GM19372 (cell line): ENCODE results near the gene ZNF444.
"Not testable (repeated sequence)": the region's sequence is repeated elsewhere in the genome, so short reads cannot be mapped to it uniquely, and the experiment has no call there.

Source experiments
- ATAC-seq: cut with Tn5 transposase; IDR thresholded peaks from one replicate; pipeline ENCODE4 v1.9.1; 2021; ENCODE audit warnings: mild to moderate bottlenecking, low read depth, moderate library complexity; ENCODE audit not compliant: unreplicated experiment

The ZNF444 gene

DNA sequence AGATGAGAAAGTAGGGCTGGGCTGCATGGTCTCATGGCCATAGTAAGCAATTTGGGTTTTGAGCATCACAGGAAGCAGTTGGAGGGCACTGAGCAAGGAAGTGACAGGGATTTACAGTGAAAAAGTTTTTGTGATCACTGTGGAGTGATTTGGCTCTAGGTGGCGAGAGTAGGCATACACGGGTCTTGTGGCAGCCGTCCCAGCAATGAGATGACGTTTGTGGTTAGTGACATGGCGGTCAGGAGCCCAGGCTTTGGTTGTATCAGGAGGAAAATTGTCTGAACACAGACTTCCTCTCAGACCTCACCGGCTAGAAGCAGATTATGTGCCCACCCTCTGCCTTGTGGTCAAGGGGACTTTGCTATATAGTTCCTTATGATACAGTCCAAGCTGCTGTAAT is 3.3 kb downstream of the ZNF444 start:
- ATAC-seq = no peak

DNA sequence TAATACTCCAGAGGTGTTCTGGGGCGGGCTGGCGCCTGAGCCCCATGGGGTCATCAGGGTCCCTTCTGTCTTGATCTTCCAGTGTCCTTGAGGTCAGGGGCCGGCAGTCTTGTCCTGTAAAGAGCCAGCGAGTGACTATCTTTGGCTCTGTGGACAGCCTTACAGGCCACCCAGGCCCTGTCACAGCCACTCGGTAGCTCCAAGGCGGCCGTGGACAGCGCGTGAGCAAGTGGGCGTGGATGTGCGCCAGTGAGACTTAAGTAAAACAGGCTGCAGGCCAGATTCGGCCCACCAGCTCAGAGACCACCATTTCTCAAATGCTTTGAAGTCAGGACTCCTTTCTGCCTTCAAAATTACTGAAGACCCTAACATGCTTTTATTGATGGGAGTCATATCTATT is 3.7 kb downstream of the ZNF444 start:
- no peak for ATAC-seq

DNA sequence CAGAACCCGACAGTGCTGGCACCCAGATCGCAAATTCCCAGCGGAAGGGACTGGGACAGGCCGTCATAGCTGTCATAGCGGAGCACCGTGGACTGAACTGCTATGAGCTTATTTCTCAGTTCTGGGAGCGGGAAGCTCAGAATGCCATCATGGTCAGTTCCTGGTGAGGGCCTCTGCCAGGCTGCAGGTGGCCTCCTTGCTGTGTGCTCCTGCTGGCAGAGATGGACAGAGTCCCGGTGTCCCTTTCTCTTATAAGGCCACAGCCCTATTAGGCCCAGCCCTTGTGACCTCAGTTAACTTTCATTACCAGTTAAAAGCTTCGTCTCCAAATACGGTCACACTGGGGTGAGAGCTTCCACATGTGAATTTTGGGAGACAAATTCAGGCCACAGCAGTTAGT is 4.6 kb downstream of the ZNF444 start:
- no peak for ATAC-seq

DNA sequence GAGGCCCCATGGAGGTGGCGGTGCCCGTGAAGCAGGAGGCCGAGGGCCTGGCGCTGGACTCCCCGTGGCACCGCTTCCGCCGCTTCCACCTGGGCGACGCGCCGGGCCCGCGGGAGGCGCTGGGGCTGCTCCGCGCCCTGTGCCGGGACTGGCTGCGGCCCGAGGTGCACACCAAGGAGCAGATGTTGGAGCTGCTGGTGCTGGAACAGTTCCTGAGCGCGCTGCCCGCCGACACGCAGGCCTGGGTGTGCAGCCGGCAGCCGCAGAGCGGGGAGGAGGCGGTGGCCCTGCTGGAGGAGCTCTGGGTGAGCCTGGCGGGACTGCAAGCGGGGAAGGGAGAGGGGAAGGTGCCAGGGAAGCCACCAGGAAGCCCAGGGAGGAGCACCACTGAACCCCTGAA is 5.8 kb downstream of the ZNF444 start:
- ATAC-seq = no peak

DNA sequence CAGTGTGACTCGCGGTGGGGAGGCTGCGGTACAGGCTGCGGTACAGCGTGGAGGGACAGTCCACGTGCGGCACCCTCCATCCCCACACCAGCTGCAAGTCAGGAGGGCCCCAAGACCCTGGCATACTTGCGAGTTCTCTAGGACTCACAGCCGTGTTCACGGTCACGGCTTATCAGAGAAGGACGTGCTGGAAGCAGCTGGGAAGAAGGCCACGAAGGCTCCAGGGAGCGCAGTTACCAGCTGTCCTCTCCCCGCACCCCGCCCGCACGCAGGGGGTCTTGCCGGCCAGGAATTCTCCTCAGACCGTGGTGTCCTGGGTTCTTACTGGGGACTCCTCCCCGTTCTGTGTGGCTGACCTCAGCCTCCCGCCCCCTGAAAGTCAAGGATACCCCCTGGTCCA is 6.2 kb downstream of the ZNF444 start:
- ATAC-seq = no peak

DNA sequence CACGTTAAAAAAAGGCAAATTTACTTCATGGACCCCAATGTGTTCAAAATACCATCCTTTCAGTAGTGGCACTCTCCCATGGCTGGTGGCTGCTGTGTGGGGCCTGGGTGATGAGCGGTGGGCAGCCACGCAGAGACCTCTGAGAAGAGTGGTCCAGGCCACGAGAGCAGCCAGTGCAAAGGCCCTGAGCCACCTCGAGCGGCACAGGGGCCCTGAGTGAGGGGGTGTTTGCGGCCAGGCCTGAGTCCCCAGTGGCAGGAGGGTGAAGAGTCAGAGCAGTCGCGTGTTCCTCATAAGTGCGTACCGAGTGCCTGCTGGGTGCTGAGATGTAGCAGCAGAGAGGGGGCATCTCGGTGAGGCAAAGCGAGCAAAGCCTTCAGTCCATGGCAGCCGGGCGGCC is 7.0 kb downstream of the ZNF444 start:
- no peak for ATAC-seq

DNA sequence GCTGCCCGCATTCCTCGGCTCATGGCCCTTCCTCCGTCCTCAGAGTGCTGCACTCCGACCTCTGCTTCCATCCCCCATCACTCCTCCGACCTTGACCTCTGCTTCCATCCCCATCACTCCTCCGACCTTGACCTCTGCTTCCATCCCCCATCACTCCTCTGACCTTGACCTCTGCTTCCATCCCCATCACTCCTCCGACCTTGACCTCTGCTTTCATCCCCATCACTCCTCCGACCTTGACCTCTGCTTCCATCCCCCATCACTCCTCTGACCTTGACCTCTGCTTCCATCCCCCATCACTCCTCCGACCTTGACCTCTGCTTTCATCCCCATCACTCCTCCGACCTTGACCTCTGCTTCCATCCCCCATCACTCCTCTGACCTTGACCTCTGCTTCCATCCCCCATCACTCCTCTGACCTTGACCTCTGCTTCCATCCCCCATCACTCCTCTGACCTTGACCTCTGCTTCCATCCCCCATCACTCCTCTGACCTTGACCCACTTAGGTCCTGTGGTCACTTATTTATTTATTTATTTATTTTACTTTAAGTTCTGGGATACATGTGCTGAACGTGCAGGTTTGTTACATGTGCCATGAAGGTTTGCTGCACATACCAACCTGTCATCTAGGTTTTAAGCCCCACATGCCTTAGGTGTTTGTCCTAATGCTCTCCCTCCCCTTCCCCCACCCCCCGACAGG is 8.0 kb downstream of the ZNF444 start:
- ATAC-seq = not testable (repeated sequence)

DNA sequence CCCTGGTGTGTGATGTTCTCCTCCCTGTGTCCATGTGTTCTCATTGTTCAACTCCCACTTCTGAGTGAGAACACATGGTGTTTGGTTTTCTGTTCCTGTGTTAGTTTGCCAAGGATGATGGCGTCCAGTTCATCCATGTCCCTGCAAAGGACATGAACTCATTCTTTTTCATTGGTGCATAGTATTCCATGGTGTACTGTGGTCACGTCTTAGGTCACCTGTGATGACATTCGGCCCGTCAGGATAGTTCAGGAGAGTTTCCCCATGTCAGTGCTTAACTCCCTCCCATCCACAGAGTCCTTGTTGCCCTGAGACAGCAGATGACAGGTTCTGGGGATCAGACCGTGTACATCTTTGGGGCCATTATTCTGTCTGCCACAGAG is 8.6 kb downstream of the ZNF444 start:
- ATAC-seq = no peak

DNA sequence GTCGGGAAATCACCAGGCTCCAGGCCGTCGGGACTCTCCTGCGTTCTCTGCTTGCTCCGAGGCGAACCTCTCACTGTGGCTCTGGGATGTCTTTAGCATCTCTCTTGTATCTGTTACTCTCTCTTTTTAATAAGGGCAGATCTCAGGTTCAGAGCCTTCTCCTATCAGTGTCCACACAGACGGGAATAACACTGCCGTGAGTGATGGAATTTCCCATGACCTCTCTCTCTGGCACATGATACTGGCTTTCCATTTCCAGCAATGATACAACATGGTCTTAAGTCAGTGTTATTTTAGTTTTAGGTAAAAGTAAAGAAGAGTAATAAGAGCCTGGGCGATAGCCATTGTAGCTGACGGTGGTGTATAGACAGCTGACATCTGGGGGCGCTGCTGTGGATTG is 9.3 kb downstream of the ZNF444 start:
- ATAC-seq = no peak

DNA sequence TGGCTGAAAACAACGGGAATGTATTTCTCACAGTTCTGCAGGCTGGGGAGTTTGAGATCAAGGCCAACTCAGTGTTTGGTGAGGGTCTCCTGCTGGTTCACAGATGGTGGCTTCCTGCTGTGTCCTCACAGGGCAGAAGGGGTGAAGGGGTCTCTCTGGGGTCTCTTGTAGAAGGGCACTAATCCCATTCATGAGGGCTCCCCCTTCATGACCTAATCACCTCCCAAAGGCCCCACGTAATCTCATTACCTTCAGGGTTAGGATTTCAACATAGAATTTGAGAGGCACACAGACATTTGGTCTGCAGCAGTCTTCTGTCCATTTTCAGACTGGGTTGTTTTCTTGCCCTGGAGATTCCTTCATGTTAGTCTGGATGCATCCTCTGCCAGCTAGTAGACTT is 11.6 kb downstream of the ZNF444 start:
- no peak for ATAC-seq

DNA sequence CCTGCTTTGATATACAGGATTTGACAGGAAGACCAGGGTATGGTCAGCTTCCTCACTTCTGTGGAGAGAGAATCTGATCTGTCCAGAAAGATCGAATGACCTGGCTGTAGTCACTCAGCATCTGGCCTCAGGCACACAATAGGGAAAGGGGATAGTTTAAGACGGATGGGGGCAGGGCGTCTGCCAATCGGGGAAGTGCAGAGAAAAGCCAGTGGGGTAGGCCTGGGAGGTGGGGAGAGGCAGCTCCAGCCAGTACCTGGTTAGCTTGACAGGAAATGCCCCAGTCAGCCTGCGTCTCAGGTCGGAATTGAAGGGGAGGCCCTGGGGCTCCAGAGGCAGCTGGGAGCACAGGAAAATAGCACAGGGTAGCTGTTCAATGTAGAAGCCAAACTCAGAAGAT is 12.4 kb downstream of the ZNF444 start:
- no peak for ATAC-seq

DNA sequence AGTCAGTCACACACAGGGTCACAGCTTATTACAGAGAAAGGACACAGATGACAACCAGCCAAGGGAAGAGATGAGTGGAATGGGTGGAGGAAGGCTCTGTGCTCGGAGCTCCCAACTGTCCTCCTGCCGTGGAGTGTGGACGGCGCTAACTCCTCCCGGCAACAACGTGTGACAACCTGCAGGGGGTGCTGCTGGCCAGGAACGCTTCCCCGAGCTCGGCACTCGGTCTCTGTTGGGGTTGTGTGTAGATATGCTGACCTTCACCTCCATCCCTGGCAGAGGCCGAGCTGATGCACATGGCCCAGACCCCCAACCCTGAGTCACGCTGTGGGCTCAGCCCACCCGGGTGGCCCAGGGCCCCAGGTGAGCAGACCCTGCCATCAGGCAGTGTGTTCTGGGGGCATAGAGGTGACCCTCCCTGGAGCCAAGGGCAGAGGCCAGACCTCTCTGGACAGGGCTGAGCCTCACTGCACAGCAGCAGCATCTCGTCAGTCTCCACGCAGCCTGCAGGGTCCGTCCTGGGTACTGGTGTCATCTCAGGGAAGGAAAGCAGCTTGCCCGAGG is 14.1 kb downstream of the ZNF444 start:
- ATAC-seq = no peak

DNA sequence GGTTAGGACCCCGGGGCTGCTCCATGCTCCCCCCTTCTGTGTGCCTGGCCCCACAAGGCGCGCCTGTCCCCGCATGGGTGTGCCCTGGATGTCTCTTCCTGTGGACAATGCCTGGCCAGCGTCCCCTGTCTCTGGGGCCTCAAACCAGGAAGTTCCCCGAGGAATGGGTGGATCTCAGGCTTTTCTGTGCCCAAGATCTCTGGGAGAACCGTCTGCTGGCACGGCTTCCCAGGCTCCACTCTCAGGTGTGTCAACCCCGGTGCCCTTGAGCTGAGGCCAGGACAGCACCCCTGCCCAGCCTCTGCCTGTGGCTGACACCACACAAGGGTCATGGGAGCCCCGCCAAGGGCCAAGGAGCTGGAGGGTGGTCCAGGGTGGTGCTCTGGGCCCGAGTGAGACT is 15.7 kb downstream of the ZNF444 start:
- ATAC-seq = no peak

DNA sequence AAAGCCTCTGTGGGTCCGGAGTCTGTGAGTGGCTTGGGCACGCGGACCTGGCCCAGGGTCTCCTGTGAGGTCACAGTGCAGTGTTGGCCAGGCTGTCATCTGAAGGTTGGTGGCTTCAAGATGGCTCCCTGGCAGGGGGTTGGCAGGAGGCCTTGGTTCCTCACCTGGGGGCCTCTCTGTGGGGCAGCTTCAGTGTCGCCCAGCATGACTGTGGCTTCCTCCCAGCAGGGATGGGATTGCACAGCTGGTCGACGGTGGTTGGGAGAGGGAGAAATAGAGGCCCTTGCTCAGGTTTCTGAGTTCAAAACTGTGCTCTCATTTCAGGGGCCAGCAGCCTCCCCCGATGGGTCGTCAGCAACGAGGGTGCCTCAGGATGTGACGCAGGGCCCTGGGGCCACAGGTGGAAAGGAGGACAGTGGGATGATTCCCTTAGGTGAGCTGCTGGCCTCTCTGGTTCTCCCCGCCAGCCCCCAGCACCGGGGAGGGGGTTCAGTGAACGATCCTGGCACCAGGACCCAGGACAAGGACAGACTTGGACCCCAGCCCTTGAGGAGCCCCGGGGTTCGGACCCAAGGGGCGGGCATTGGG is 17.2 kb downstream of the ZNF444 start:
- no peak for ATAC-seq

DNA sequence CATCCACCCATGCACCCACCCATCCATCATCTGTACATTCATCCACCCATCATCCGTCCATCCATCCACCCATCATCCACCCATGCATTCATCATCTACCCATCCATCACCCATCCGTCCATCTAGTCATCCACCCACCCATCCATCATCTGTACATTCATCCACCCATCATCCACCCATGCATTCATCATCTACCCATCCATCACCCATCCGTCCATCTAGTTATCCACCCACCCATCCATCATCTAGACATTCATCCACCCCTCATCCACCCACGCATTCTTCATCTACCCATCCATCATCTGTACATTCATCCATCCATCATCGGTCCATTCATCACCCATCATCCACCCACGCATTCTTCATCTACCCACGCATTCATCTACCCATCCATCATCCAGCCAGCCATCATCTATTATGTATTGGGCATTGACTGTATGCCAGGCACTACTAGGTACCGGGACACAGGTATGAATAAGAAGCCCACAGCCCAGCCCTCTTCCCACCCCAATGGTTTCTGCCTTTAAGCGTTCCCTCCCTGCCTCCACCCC is 18.0 kb downstream of the ZNF444 start:
- no peak for ATAC-seq

DNA sequence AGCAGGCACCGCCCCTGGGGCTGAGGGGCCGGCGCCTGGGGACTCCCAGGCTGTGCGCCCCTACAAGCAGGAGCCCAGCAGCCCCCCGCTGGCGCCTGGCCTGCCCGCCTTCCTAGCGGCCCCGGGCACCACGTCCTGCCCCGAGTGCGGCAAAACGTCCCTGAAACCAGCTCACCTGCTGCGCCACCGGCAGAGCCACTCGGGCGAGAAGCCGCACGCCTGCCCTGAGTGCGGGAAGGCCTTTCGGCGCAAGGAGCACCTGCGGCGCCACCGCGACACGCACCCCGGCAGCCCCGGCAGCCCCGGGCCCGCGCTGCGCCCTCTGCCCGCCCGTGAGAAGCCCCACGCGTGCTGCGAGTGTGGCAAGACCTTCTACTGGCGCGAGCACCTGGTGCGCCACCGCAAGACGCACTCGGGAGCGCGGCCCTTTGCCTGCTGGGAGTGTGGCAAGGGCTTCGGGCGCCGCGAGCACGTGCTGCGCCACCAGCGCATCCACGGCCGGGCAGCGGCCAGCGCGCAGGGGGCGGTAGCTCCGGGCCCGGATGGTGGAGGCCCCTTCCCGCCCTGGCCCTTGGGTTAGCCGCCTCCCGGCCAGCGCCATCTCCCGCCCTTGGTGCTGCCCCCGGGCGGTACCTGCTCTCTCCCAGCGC is 18.7 kb downstream of the ZNF444 start:
- ATAC-seq = no peak

DNA sequence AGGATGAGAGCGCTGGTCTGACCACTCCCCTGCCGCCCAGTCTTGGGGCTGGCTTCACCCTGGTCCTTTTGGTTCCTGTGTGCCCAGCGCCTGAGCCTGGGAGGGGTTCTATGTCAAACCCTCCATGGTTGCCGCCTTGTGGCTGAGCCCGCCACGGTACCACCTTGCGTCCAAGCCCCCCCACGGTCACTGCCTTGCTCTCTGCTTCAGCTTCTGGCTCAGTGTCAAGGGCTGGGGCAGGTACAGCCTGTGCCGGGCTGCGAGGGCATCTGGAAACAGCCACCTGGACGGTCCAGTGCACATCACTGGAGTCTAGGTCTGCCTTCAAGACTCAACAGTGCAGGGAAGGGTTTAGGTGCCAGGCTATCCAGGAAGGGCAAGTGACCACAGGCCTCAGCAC is 20.4 kb downstream of the ZNF444 start:
- no peak for ATAC-seq

DNA sequence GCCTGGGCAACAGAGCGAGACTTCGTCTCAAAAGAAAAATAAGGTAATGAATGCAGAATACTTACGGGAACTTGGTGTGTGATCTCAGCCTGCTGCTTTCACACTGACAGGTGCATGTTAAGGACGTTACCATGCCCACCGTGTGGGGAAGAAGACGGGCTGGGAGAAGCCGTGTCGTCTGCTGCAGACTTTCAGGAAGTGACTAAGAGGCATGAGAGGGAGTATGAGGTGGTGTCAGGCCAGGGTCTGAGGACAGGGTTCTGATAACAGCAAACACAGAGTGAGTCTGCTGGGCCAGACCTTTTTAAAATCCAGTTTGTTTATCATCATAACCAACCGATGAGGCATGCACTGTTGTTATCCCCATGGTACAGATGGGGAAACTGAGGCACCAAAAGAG is 21.2 kb downstream of the ZNF444 start:
- no peak for ATAC-seq

DNA sequence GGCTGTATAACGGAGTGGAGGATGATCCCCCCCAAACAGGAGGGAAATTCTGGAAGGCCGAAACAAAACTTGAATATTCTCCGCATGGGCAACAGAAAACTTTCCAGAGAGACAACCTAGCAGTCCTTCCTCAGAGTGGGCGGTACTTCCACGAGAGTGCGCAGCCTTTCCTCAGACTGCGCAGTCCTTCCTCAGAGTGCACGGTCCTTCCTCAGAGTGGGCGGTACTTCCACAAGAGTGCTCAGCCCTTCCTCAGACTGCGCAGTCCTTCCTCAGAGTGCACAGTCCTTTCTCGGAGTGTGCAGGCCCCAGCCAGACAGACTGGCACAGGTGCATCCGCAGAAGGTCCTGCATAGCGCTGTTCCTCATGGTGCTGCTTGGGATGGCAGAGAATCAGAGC is 22.0 kb downstream of the ZNF444 start:
- ATAC-seq = no peak

DNA sequence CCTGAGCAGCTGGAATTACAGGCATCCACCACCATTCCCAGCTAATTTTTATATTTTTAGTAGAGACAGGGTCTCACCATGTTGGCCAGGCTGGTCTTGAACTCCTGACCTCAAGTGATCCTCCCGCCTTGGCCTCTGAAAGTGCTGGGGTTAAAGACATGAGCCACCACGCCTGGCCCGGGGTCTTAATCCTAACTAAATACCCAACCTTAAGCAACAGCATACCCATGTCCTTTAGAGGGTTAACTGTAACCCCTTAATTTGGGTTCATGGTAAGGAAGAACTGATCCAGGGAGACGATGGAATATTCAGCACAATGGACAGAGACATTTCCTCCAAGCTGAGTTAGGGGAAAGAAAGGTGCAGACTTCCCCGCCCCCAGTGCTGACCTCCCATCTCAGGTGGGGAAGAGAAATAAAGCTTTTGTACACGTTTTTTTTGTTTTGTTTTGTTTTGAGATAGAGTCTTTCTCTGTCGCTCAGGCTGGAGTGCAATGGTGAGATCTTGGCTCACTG is 26.0 kb downstream of the ZNF444 start:
- no peak for ATAC-seq

DNA sequence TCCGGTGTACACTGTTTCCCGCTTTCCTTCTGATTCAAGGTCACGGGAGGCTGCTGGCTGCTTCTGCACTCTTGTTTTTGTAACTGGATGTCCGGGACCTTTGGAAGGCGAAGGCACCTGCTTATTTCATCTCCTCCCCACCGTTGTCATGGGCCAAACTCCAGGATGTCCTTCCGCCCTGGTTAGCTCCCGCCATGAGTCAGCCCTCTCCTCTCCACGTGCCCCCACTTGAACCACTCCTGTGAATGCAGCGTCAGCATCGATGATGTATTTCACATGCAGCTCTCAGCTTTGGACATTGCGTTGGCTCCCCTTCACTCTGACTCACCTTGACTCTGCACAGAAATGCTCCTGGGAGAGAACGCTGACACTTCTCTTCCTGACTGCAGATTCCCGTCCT is 29.2 kb downstream of the ZNF444 start:
- no peak for ATAC-seq
